GM21381 (cell line): ENCODE data around the gene SLMAP.
"Not testable (repeated sequence)": the region's sequence is repeated elsewhere in the genome, so short reads cannot be mapped to it uniquely, and the experiment has no call there.

Experiments
- ATAC-seq: cut with Tn5 transposase; IDR thresholded peaks from one replicate; pipeline ENCODE4 v1.9.1; 2021; ENCODE audit warnings: mild to moderate bottlenecking, moderate library complexity; ENCODE audit not compliant: unreplicated experiment

Gene SLMAP

DNA sequence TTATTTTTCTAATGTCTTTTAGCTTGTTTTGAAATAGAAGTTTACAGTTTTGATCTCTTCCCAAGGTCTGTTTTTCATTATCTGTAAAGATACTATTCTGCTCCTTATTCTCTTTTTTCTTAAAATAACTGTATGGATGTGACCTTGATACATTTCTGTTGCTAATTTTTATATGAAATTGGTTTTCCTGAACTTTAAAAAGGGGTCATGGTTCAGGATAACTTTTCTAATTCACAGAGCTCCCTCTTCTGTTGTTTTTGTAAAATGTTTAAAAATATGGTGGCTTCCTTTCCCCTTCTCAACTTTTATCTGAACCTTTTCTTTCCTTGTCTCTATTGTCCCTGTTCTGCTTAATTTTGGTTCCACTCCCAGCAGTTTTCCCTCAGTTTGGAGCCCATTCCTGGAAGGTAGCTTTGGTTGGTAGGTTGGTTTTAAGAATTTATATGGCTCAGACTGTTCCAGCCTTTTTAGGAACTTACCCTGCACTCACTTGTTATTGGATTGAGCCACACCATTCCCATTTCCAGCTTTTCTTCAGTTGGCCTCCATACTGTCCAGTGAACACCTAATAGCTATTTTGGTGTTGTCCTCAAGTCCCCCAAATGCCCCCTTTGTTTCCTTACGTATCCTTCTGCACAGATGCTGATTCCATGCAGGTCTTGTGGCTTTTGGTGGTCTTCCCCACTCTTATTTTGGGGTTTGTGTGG lies 70.3 kb downstream of the SLMAP start:
- no peak for ATAC-seq

GRCh38 chr3:57826952-57827723 lies 71.0 kb downstream of the SLMAP start:
- ATAC-seq: no peak

DNA sequence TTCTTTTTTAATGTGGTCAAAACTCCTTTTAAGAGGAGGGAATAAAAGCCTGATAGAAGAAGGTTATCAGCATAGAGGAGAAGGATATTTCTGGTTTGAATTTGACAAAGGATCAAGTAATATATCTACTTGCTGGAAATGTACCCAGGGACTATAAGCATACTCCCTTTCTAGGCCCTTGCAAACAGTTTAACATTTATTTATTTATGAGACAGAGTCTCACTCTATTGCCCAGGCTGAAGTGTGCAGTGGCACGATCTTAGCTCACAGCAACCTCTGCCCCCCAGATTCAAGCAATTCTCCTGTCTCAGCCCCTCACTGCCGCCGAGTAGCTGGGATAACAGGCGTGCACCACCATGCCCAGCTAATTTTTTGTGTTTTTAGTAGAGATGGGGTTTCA lies 71.6 kb downstream of the SLMAP start:
- ATAC-seq: no peak

GRCh38 chr3:57832486-57832885 lies 76.4 kb downstream of the SLMAP start:
- ATAC-seq: no peak

DNA sequence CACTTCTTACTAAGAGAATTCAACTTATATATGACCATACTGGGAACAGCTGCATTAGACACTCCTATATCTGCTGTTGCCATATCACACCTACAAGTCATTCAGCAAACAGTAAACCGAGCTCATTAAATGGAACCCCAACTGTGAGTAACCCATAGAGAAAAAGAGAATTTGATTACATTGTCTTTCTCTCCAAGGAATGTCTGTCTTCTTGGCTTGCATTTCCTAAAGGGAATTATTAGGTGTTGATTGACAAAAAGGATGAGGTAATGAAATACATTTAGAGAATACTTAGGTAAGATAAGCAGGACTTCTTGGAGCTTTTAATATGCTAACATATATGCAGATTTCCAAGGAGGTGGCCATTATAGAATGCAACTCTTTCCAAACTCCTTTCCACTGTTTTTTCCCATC lies 76.8 kb downstream of the SLMAP start:
- ATAC-seq: no peak

GRCh38 chr3:57833763-57834162 lies 77.7 kb downstream of the SLMAP start:
- no peak for ATAC-seq

- ATAC-seq: no peak
These were observed 81.6 kb downstream of the SLMAP start for GRCh38 chr3:57837686-57838085.

GRCh38 chr3:57838627-57839026 lies 82.5 kb downstream of the SLMAP start:
- ATAC-seq: no peak

GRCh38 chr3:57840473-57840872 lies 84.4 kb downstream of the SLMAP start:
- no peak for ATAC-seq

DNA sequence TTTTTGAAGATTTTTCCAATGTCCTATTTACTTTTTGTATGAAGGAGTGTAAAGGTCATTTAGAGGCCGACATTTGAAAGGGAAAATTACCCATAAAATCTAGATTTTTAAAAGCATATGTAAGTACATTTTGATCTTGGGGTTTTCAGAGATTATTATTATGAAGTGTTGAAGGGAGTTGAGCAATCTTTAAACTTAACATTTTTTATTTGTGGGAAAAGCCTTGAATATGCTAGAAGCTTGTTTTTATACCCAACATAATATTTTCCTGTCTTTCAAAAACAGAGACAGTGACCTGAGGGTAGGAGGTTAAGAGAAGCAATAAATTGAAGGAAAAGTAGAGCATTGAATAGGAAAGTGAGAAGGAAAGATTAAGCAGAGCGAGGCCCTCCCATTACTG lies 85.7 kb downstream of the SLMAP start:
- ATAC-seq: no peak

DNA sequence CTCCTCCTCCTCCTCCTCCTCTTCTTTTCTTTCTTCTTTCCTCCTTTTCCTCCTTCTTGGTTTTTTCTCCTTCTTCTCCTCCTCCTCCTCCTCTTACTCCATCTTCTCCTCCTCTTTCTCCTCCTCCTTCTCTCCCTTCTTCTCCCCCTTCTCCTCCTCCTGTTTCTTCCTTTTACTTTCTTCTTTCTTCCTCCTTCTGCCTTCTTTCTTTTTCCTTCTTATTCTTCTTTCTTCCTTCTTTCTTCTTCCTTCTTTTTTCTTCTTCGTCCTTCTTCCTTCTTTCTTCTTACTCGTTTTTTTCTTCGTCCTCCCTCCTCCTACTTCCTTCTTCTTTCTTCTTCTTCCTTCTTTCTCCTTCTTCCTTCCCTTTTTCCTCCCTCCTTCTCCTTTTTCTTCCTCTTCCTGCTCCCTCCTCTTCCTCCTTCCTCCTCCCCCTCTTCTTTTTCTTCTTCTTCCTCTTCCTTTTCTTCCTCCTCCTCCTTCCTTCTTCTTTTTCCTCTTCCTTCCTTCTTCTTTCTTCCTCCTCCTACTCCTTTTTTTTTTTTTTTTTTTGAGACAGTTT lies 92.1 kb downstream of the SLMAP start:
- ATAC-seq: no peak

DNA sequence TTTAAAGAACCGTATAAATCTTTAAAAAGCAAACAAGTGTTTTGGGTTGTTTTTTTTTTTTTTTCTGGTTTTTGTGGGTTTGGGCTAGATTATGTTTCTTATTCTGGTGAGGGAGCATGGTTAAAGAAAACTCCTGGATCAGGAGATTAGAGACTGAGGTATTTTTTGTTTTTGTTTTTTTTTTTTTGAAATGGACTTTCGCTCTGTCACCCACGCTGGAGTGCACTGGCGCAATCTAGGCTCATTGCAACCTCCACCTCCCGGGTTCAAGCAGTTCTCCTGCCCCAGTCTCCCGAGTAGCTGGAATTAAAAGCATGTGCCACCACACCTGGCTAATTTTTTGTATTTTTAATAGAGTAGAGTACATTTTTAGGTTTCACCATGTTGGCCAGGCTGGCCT lies 95.2 kb downstream of the SLMAP start:
- no peak for ATAC-seq

DNA sequence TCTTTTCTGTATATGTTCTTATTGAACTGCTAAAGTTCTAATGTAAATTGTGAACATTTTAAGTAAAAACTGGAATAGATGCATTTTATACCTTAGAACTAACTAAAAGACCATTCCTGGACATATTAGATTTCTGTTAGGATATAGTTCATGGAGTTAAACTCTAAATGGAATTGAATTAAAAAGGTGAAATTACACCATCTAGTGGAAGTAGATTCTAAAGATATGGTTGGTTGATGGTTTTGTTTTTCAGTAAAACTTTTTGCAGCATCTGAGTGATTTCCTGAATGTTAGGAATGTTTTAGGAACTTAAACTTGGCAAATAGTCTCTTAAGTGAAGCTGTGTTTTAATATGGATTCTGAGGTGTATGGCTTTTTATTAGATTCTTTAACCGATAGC lies 96.8 kb downstream of the SLMAP start:
- ATAC-seq: no peak

- no peak for ATAC-seq
These were observed 99.2 kb downstream of the SLMAP start for GRCh38 chr3:57855281-57855680.

GRCh38 chr3:57855943-57856342 lies 99.8 kb downstream of the SLMAP start:
- no peak for ATAC-seq

GRCh38 chr3:57856675-57857074 lies 100.6 kb downstream of the SLMAP start:
- ATAC-seq: no peak

GRCh38 chr3:57862894-57863293 lies 106.8 kb downstream of the SLMAP start:
- ATAC-seq: no peak

DNA sequence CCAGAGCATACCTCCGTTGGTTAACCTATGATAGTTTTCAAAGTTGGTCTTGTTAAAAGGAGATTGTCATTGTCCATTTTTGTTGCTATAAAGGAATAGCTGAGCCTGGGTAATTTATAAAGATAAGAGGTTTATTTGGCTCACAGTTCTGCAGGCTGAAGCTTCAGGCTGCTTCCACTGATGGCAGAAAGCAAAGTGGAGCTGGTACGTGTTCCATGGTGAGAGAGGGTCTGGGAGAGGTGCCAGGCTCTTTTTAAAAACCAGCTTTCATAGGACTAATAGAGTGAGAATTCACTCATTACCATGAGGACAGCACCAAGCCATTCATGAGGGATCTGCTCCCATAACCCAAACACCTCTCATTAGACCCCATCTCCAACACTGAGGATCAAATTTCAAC lies 107.3 kb downstream of the SLMAP start:
- no peak for ATAC-seq

DNA sequence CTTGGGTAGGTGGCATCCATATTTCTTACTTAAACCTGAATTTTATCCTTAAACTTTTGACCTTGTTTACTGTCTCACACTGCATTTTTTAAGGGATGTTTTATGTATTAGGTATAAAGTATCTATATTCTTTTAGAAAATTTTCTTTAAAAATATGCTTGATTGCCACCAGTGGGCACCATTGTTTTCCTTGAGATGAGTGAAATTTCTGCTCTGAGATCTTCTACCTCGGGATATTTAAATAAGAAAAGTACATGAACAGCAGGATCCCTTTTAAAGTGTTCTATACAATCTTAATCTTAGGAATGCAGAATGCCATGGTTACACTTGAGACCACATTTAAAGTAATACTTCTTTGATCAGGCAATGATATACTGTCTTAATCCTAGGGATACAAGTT lies 108.7 kb downstream of the SLMAP start:
- ATAC-seq: no peak

DNA sequence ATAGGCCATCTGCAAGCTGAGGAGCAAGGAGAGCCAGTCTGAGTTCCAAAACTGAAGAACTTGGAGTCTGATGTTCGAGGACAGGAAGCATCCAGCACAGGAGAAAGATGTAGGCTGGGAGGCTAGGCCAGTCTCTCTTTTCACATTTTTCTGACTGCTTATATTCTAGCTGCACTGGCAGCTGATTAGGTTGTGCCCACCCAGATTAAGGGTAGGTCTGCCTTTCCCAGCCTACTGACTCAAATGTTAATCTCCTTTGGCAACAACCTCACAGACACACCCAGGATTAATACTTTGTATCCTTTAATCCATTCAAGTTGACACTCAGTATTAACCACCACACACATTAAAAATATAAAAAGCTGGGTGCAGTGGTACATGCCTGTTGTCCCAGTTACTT lies 113.0 kb downstream of the SLMAP start:
- not testable (repeated sequence) for ATAC-seq

GRCh38 chr3:57872606-57873005 lies 116.5 kb downstream of the SLMAP start:
- ATAC-seq: no peak

DNA sequence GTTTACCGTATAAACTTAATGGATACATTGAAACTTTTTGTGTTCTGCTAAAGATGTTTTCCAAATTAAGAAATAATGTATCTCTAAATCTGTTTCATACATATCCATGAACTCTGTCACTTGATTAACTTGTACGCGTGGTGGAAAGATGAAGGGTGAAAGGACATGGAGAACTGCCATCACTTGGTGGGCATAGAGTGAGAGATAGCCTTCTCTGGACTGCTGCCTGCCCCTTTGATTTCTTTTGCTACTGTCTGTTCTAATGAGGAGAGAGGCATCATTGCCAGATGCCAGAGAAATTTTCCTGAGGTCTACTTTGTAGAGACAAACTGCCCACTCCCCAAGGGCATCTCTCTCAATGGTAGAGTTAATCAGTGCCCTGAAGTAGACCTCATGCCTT lies 120.5 kb downstream of the SLMAP start:
- no peak for ATAC-seq
